ENCODE data around the gene SRRM2.
"Not testable (repeated sequence)": the region's sequence is repeated elsewhere in the genome, so short reads cannot be mapped to it uniquely, and the experiment has no call there.

The SRRM2 gene

DNA sequence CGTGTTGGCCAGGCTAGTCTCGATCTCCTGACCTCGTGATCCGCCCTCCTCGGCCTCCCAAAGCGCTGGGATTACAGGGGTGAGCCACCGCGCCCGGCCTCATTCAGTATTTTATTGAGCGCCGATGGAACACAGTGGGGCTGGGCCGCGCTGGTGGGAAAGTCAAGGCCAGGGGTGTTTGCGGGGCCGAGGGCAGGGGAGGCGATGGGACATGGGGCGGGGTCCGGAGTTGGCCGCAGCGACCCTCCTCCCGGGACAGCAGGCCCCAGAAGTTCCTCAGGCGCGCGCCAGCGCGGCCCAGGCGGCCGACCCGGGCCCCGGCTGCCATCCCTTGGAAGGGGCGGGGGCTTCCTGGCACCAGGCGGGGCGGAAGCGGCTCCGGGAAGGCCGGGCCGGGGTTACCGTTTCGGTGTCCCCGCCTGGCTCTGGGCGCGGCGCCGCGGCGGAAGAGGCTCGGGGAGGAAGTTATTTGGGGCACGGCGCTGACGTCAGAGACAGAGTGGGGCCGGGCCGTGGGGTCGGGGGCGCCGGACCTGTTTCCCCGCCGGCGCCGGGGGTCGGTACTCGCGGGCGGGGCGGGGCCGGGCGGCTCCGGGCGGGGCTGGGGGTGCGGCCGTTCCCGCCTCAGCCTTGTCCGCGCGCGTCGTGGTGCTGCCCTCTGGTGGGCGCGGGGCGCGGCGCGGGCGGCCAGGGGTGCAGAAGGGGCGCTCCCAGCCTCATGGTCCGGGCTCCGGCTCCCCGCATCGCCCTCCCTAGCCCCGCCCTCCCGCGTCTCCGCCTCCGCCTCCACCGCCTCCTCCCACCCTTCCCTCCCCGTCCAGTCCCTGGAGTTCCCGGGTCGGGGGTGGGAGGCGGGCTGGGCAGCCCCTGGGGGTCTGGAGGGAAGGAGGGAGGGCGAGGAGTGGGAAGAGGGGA lies 31.5 kb upstream of the SRRM2 start:
- H2AFZ ChIP-seq = peak overlapping the region; percentile 98
- H3K79me2 ChIP-seq = no peaks in the 10 kb centered on the region
- H3K36me3 ChIP-seq (ENCODE audit: control insufficient read depth, insufficient read depth, low read length) = no peaks in the 10 kb centered on the region
- H3K4me2 ChIP-seq (ENCODE audit: low read length) = peak overlapping the region; percentile 57
- peaks cover 8% of the 10 kb centered on the region for H3K4me1 ChIP-seq
- peak overlapping the region; percentile 87 for H3K27ac ChIP-seq
- no peaks in the 10 kb centered on the region for H3K27me3 ChIP-seq (ENCODE audit: control insufficient read depth, insufficient read depth, low read length)
- peak overlapping the region; percentile 49 for H3K9ac ChIP-seq
- peak overlapping the region; percentile 51 for H3K4me3 ChIP-seq (ENCODE audit: low read depth, low read length)
- TF ChIP-seq, protein P1, sequence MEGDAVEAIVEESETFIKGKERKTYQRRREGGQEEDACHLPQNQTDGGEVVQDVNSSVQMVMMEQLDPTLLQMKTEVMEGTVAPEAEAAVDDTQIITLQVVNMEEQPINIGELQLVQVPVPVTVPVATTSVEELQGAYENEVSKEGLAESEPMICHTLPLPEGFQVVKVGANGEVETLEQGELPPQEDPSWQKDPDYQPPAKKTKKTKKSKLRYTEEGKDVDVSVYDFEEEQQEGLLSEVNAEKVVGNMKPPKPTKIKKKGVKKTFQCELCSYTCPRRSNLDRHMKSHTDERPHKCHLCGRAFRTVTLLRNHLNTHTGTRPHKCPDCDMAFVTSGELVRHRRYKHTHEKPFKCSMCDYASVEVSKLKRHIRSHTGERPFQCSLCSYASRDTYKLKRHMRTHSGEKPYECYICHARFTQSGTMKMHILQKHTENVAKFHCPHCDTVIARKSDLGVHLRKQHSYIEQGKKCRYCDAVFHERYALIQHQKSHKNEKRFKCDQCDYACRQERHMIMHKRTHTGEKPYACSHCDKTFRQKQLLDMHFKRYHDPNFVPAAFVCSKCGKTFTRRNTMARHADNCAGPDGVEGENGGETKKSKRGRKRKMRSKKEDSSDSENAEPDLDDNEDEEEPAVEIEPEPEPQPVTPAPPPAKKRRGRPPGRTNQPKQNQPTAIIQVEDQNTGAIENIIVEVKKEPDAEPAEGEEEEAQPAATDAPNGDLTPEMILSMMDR (IDR thresholded peaks at IDR 0.05) = peak; percentile 35
- no peaks in the 10 kb centered on the region for H3K9me3 ChIP-seq (ENCODE audit: control insufficient read depth, low read length)

DNA sequence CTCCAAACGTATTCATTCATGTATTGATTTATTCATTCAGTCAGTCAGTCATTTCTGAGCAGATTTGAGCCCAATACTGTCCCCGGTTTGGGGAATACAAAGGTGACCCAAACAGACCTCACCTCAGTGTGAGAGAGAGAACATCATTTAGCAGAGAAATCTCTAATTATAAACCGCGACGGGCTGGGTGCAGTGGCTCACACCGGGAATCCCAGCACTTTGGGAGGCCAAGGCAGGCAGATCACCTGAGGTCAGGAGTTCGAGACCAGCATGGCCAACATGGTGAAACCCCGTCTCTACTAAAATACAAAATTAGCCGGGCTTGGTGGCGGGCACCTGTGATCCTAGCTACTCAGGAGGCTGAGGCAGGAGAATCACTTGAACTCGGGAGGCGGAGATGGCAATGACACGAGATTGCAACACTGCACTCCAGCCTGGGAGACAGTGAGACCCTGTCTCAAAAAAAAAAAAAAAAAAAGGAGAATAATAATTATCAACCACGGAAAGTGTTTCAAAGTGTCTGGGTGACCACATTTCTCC lies 30.7 kb upstream of the SRRM2 start:
- H3K4me1 ChIP-seq; H3K36me3 ChIP-seq (ENCODE audit: control insufficient read depth, insufficient read depth, low read length); H3K9ac ChIP-seq; H3K79me2 ChIP-seq; H3K9me3 ChIP-seq (ENCODE audit: control insufficient read depth, low read length); H3K27me3 ChIP-seq (ENCODE audit: control insufficient read depth, insufficient read depth, low read length): not testable (repeated sequence)
- Histone ChIP-seq H3K27ac (peak overlapping the region; percentile 26), H3K4me2 (ENCODE audit: low read length) (peak overlapping the region; percentile 57), H2AFZ (peak overlapping the region; percentile 78), H3K4me3 (ENCODE audit: low read depth, low read length) (peak overlapping the region; percentile 35)

DNA sequence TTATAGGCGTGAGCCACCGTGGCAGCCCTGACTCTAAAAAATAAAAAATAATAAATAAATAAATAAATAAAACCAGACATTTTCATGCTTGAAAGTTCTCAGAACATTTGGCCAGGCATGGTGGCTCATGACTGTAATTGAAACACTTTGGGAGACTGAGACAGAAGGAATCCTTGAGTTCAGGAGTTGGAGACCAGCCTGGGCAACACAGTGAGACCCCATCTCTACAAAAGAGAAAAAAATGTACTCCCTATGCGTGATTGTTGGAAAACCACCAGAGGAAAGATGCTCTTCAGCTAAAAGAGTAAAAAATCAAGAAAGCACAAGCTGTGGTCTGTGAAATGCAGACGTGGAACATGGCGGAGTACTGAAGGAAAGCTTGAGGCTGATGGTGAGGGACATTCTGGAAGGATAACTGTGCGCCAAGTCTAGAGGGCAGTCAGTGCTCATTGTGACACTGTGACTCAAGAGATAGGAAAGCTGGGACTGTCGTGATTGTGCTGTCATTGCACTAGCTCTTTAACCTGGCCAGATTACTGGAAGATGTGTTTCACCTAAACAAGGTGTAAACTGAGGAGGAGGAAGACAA lies 28.3 kb upstream of the SRRM2 start:
- TF ChIP-seq, protein P1 (IDR thresholded peaks at IDR 0.05) = no peak
- H3K4me1 ChIP-seq = peaks cover 8% of the 10 kb centered on the region

DNA sequence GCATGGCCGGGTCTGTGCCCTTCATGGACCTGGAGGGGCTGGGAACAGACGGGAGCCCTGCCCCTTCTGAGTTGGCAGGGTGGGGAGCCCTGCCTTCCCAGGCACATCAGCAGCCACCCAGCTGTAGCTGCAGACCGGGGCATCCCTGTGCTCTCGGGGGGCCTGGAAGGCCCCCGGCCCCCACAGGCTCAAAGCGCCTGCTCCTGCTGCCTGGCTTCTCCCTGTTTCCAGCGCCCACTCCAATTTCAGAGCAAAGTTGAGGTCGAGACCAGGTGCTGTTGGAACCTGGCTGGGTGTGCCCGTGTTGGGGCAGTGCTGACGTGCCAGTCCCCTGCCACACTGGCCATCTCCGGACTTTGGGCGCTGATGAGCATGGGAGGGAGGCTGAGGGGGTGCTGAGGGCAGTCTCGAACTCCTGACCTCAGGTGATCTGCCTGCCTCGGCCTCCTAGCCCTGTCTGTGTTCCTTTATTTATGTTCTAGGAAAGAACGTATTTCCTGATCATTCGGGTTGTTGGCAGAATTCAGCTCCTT lies 27.6 kb upstream of the SRRM2 start:
- H3K4me3 ChIP-seq (ENCODE audit: low read depth, low read length) = no peak overlapping the region
- H3K9ac ChIP-seq = no peak overlapping the region
- H2AFZ ChIP-seq = no peak overlapping the region
- H3K36me3 ChIP-seq (ENCODE audit: control insufficient read depth, insufficient read depth, low read length) = no peaks in the 10 kb centered on the region
- H3K27ac ChIP-seq = no peak overlapping the region
- H3K27me3 ChIP-seq (ENCODE audit: control insufficient read depth, insufficient read depth, low read length) = no peaks in the 10 kb centered on the region
- H3K4me2 ChIP-seq (ENCODE audit: low read length) = no peak overlapping the region
- TF ChIP-seq, protein P1 (IDR thresholded peaks at IDR 0.05) = no peak
- H3K79me2 ChIP-seq = no peaks in the 10 kb centered on the region
- peaks cover 3% of the 10 kb centered on the region for H3K4me1 ChIP-seq
- no peaks in the 10 kb centered on the region for H3K9me3 ChIP-seq (ENCODE audit: control insufficient read depth, low read length)

More for the DNA sequence above, 28.3 kb upstream of the SRRM2 start:
- Histone ChIP-seq H2AFZ (no peak overlapping the region), H3K4me2 (ENCODE audit: low read length) (no peak overlapping the region), H3K4me3 (ENCODE audit: low read depth, low read length) (no peak overlapping the region), H3K79me2 (no peaks in the 10 kb centered on the region), H3K9me3 (ENCODE audit: control insufficient read depth, low read length) (no peaks in the 10 kb centered on the region), H3K36me3 (ENCODE audit: control insufficient read depth, insufficient read depth, low read length) (no peaks in the 10 kb centered on the region), H3K9ac (no peak overlapping the region), H3K27ac (no peak overlapping the region), H3K27me3 (ENCODE audit: control insufficient read depth, insufficient read depth, low read length) (no peaks in the 10 kb centered on the region)

DNA sequence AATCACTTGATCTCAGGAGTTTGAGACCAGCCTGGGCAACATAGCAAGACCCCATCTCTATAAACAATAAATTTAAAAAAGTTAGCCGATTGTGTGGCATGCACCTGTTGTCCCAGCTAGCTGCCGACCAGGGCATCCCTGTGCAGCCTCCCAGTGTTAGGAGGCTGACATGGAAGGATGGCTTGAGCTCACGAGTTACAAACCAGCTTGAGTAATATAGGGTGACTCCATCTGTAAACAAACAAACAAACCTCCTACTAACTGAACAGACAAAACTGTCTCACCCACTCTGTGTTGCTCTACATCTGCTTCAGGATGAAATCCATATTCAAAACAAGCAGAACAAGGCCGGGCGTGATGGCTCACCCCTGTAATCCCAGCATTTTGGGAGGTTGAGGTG lies 25.5 kb upstream of the SRRM2 start:
- no peaks in the 10 kb centered on the region for H3K9me3 ChIP-seq (ENCODE audit: control insufficient read depth, low read length)
- TF ChIP-seq, protein P1 (IDR thresholded peaks at IDR 0.05) = no peak
- no peak overlapping the region for H3K4me3 ChIP-seq (ENCODE audit: low read depth, low read length)
- no peaks in the 10 kb centered on the region for H3K4me1 ChIP-seq
- no peak overlapping the region for H3K4me2 ChIP-seq (ENCODE audit: low read length)
- no peaks in the 10 kb centered on the region for H3K36me3 ChIP-seq (ENCODE audit: control insufficient read depth, insufficient read depth, low read length)
- no peaks in the 10 kb centered on the region for H3K27me3 ChIP-seq (ENCODE audit: control insufficient read depth, insufficient read depth, low read length)
- H2AFZ ChIP-seq = no peak overlapping the region
- no peak overlapping the region for H3K27ac ChIP-seq
- H3K9ac ChIP-seq = no peak overlapping the region
- no peaks in the 10 kb centered on the region for H3K79me2 ChIP-seq
